Measurements from ENCODE around the gene CDK5RAP3. TPM values are rescaled to one million over a fixed set of nuclear protein-coding genes. Genes with fewer than 3 reads are reported as not detected.
"Not testable (repeated sequence)": the region's sequence is repeated elsewhere in the genome, so short reads cannot be mapped to it uniquely, and the experiment has no call there.

The CDK5RAP3 gene
- total RNA-seq, 1 donor from 2014 or later = 51.8 TPM

DNA sequence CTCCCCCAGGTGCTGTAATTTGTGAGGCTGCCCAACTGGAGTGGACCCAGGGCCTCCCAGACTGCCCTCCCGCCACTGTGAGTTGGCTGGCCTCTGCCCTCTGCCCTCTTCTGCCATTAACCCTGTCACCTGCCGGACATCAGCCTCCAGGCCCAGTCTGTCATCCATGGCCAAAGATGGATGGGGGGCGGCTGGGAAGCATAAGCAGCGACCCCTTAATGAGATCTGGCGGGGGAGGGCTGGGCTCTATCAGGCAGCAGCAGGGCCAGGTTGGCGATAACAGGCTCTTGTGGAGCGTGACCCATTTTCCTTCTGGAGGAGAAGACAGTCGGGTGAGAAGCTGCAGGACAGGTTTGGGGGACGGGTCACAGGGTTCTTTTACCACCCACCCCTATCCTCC, 25.3 kb downstream of the CDK5RAP3 start:
- DNase-seq (ENCODE audit: low read depth in 2 of 2) = no peak

DNA sequence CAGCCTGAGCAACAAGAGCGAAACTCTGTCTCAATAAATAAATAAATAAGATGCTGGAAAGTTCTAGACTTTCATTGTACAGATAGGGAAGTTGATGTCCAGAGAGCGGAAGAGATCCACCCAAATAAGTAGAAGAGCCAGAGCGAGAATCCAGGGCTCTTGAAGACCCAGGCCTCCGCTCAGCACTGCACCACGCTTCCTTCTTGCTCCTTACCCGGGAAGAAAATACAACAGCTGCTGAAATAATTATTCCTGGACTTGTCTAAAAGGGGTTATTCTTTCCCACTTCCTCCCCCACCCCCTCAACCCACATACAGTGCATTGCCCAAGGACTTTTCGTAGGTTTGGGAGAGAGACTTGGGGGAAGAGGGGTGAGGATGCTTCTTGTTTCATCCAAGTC, 26.7 kb downstream of the CDK5RAP3 start:
- no peak for DNase-seq (ENCODE audit: low read depth in 2 of 2)

GRCh38 chr17:47998044-47998443, 27.1 kb downstream of the CDK5RAP3 start:
- no peak for DNase-seq (ENCODE audit: low read depth in 2 of 2)

GRCh38 chr17:47999582-47999981, 28.7 kb downstream of the CDK5RAP3 start:
- DNase-seq (ENCODE audit: low read depth in 2 of 2) = peak in 1 of 2 donors; percentile 61

GRCh38 chr17:48001197-48001596, 30.3 kb downstream of the CDK5RAP3 start:
- no peak for DNase-seq (ENCODE audit: low read depth in 2 of 2)

DNA sequence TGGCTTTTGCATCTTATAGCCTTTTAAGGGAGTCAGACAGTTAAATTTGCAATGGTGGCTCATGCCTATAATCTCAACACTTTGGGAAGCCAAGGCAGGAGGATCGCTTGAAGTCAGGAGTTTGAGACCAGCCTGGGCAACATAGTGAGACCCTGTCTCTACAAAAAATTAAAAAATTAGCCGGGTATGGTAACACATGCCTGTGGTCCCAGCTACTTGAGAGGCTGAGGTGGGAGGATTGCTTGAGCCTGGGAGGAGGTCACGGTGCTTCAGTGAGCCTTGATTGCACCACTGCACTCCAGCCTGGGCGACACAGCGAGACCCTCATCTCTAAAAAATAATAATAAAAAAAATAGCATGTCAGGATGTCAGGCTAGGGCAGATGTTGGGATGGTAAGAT, 30.7 kb downstream of the CDK5RAP3 start:
- DNase-seq (ENCODE audit: low read depth in 2 of 2) = not testable (repeated sequence)

- DNase-seq (ENCODE audit: low read depth in 2 of 2) = peak; percentile 40 to 83
Observed at GRCh38 chr17:48002266-48002915, 31.5 kb downstream of the CDK5RAP3 start.

GRCh38 chr17:48002916-48003416, 32.1 kb downstream of the CDK5RAP3 start:
- DNase-seq (ENCODE audit: low read depth in 2 of 2) = no peak

GRCh38 chr17:48003417-48004151, 32.7 kb downstream of the CDK5RAP3 start:
- DNase-seq (ENCODE audit: low read depth in 2 of 2) = no peak

- DNase-seq (ENCODE audit: low read depth in 2 of 2) = no peak
Observed at GRCh38 chr17:48004983-48005382, 34.1 kb downstream of the CDK5RAP3 start.

- DNase-seq (ENCODE audit: low read depth in 2 of 2) = no peak
Observed at GRCh38 chr17:48006936-48007709, 36.2 kb downstream of the CDK5RAP3 start.

DNA sequence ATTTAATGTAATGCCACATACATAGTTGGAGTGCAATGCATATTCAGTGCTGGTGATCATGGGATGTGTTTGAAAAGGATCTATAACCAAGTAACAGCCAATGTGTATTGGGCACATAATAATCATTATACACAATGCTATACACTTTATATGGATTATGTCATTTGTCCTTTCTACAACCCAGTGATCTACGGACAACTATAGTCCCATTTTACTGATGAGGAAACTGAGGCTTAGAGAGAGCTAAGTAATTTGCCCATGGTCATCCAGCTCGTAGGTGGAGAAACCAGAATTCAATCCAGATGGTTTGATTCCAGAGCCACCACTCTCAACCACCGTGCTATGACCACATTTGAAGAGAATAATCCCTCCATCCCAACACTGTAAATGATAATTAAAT, 39.3 kb downstream of the CDK5RAP3 start:
- no peak for DNase-seq (ENCODE audit: low read depth in 2 of 2)

DNA sequence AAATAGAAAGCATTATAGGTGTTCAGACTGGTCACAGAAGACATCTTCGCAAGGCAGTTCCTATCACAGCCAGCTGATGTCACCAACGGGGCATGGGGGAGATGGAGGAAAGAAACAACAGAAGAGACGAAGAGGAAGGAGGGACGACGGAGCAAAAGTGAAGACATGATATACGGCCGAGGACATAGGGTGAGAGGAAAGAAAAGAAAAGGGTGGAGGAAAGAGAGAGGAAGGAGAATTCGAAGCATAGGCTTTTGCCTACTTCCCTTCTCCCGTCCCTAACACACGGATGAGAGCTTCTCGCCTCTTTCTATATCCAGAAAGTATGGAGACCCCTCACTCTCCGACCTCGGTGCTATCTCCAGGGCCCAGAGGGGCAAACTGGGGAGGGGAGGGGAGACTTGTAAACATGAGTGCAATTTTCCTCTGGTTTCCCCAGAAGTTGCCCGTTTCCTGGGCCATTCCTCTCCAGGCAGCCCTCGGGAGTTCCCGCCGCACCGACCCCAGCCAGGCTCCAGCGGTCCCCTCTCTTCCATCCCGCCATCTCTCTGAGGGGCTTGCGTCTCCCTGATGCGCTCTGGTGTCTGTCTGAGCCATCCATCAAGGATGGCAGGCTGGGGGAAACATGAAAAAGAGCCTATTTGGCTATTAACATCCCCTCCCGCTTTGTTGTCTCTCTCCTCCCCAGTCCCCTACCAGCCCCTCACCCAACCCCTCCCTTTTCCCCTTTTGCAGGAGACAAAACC, 40.7 kb downstream of the CDK5RAP3 start:
- peak; percentile 23 to 31 for DNase-seq (ENCODE audit: low read depth in 2 of 2)

DNA sequence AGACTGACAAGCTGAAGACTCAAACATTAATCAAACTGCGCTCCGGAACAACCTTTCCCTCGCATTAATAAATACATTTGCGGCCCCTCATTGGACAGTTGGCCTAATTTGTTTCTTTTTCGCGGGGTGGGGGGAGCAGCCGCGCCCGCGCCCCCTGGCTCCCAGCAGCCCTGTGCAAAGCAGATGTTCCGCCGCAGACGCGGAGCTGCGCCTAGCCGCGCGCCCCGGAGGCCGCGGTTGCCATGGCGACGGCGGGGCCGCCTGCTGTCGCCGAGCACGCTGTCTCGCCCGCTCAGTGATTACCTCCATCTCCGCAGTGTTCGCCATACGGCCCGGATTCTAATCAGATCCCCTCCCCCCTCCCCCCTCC, 41.2 kb downstream of the CDK5RAP3 start:
- peak in 1 of 2 donors; percentile 26 for DNase-seq (ENCODE audit: low read depth in 2 of 2)

DNA sequence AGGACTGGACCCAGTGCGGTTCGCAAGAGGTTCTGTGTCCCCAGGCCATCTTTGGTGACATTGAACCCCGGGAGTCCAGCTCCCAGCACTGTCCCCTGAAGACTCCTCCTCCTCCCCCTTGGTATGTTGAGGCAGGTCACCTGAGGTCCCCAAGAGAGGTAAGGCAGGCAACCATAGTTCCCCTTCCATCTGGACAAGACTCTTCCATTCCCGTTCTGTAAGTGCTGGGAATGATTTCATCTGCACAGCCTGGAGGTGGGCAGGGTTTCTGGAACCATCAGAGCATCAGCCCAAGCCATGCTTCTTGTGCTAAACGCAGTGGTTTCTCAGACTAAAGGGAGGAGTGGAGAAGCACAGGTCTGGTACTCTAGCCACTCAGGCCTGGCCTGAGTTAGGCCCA, 41.7 kb downstream of the CDK5RAP3 start:
- no peak for DNase-seq (ENCODE audit: low read depth in 2 of 2)

DNA sequence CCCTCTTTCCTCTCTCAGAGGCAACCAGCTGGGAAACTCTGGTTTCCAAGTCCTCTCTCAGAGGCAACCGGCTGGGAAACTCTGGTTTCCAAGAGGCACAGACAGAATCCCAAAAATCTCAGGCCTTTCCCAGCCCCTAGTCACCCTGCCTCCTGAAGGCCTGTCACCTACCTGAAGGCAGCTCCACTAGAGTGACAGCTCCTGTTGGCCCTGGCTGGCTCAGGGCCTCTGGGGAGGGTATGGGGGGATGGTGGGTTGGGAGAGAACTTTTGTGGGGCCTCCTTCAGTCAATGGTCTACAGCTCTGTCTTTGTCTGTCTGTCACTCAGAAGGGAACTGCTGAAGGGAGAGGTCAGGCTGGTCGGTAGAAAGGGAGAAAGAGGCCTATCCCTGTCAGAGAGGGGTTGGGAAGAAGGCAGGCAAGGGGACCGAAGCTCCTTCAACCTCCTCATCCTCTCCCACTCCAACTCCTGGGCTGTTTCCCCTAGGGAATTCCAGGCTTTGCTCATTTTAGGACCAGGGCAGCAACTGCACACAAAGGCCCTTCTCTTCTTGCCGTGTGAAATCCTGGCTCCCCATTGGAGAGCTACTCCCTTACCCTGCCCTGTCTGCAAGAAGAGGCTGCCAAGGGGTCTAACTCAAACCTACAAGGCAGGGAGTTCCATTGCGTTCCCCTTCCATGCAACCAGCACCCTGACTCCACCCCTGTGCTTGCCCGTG, 43.1 kb downstream of the CDK5RAP3 start:
- no peak for DNase-seq (ENCODE audit: low read depth in 2 of 2)

- no peak for DNase-seq (ENCODE audit: low read depth in 2 of 2)
Observed at GRCh38 chr17:48014595-48015111, 43.7 kb downstream of the CDK5RAP3 start.

GRCh38 chr17:48016112-48016511, 45.2 kb downstream of the CDK5RAP3 start:
- DNase-seq (ENCODE audit: low read depth in 2 of 2) = no peak

DNA sequence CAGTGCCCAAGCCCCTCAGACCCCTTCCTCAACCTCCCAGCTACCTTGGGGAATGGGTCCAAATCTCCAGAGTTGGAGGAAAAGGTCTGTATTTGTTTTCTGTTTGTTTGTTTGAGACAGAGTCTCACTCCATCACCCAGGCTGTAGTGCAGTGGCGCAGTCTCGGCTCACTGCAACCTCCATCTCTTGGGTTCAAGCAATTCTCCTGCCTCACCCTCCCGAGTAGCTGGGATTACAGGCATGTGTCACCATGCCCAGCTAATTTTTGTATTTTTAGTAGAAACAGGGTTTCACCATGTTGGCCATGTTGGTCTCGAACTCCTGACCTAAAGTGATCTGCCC, 46.9 kb downstream of the CDK5RAP3 start:
- not testable (repeated sequence) for DNase-seq (ENCODE audit: low read depth in 2 of 2)

DNA sequence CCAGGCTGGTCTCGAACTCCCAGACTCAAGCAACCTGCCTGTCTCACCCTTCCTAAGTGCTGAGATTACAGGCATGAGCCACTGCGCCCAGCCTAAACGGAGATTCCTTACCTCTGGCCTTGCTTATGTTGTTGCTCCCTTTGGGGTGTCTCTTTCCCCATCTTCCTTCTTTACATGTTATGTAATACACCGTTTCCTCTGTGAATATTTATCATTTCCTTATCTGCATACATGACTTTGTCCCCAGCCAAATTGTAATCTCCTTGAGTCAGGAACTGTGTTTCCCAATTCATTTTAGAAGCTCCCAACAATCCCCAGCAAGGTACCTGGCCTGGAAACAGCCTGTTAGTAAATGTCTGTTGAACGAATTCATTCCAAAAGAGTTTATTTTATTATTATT, 51.0 kb downstream of the CDK5RAP3 start:
- no peak for DNase-seq (ENCODE audit: low read depth in 2 of 2)

- no peak for DNase-seq (ENCODE audit: low read depth in 2 of 2)
Observed at GRCh38 chr17:48022901-48023300, 52.0 kb downstream of the CDK5RAP3 start.

Measured in lung microvascular endothelial cell (primary cell).